Fibroblast of skin of left quadriceps (primary cell): Measurements from ENCODE around the gene DMAC1.

Experiments used
- DNase-seq, 2 experiments: peaks; one replicate each; pipeline ENCODE4 v3.0.0-alpha.2; 2013; ENCODE audit warnings: low read depth in 2 of 2

The DMAC1 gene

GRCh38 chr9:7799234-7799943, at the start of gene DMAC1:
Gene DMAC1, minus strand, starts transcription at chr9:7799778. Its CDS starts 44 bp downstream, at chr9:7799734.
- peak; percentile 67 to 76 for DNase-seq

GRCh38 chr9:7849362-7849761, 49.8 kb upstream of the DMAC1 start:
- DNase-seq: no peak

GRCh38 chr9:7848498-7848897, 48.9 kb upstream of the DMAC1 start:
- no peak for DNase-seq

- DNase-seq: peak; percentile 6 to 18
Measured at GRCh38 chr9:7844242-7844641, 44.7 kb upstream of the DMAC1 start.

GRCh38 chr9:7841831-7842230, 42.3 kb upstream of the DMAC1 start:
- no peak for DNase-seq

- no peak for DNase-seq
Measured at GRCh38 chr9:7834531-7834930, 35.0 kb upstream of the DMAC1 start.

- no peak for DNase-seq
Measured at GRCh38 chr9:7828334-7828733, 28.8 kb upstream of the DMAC1 start.

- DNase-seq: no peak
Measured at GRCh38 chr9:7827792-7828191, 28.2 kb upstream of the DMAC1 start.

GRCh38 chr9:7827056-7827455, 27.5 kb upstream of the DMAC1 start:
- DNase-seq: no peak

GRCh38 chr9:7823651-7824050, 24.1 kb upstream of the DMAC1 start:
- no peak for DNase-seq

- no peak for DNase-seq
Measured at GRCh38 chr9:7819984-7820383, 20.4 kb upstream of the DMAC1 start.

GRCh38 chr9:7816021-7816420, 16.4 kb upstream of the DMAC1 start:
- no peak for DNase-seq

GRCh38 chr9:7813030-7813429, 13.5 kb upstream of the DMAC1 start:
- no peak for DNase-seq

- DNase-seq: no peak
Measured at GRCh38 chr9:7811677-7812076, 12.1 kb upstream of the DMAC1 start.

- DNase-seq: peak in 1 of 2 experiments; percentile 6
Measured at GRCh38 chr9:7802666-7803065, 3.1 kb upstream of the DMAC1 start.

GRCh38 chr9:7799944-7800285, 337 bp upstream of the DMAC1 start:
- no peak for DNase-seq

GRCh38 chr9:7794196-7794595, 5.4 kb downstream of the DMAC1 start:
- DNase-seq: no peak

GRCh38 chr9:7791394-7791793, 8.2 kb downstream of the DMAC1 start:
- DNase-seq: no peak

- DNase-seq: no peak
Measured at GRCh38 chr9:7790819-7791182, 8.8 kb downstream of the DMAC1 start.

GRCh38 chr9:7790022-7790818, 9.4 kb downstream of the DMAC1 start:
- DNase-seq: no peak

GRCh38 chr9:7788772-7789171, 10.8 kb downstream of the DMAC1 start:
- DNase-seq: no peak

- no peak for DNase-seq
Measured at GRCh38 chr9:7785813-7786212, 13.8 kb downstream of the DMAC1 start.

GRCh38 chr9:7784472-7784871, 15.1 kb downstream of the DMAC1 start:
- DNase-seq: no peak
